Endothelial cell of umbilical vein (primary cell): ENCODE measurements around the gene ZEB1. TPM values are rescaled to one million over a fixed set of nuclear protein-coding genes. Genes with fewer than 3 reads are reported as not detected.

Source experiments
- BruUV-seq: library from RNA; stranded (reverse); fragments of 400-500 nt; replicated peaks from 2 replicates; lab custom pipeline; 2021; lab: Mats Ljungman, UMichigan
- CTCF ChIA-PET: fragments of 300-600, 350-600 bp; sonication (Branson Sonifier 250); formaldehyde crosslinking; loops from one replicate; lab custom pipeline; 2021; ENCODE audit warnings: antibody characterized with exemption, inconsistent platforms; lab: Charles Lee
- POLR2A ChIA-PET: fragments of 300-600, 350-600 bp; sonication (Branson Sonifier 250); formaldehyde crosslinking; loops from one replicate; lab custom pipeline; 2021; ENCODE audit warnings: antibody characterized with exemption, inconsistent platforms; lab: Charles Lee
- DNase-seq: peaks from one replicate; pipeline ENCODE4 v3.0.0-alpha.2; 2011; ENCODE audit warnings: low read depth, low spot score
- FAIRE-seq: peaks from 2 replicates; lab custom pipeline; 2011; peaks lifted over from hg19 to GRCh38; lab: Jason Lieb, UNC
- H2AFZ ChIP-seq: 2 replicates; pipeline ENCODE4 v1.6.0; 2012; ENCODE audit warnings: low read depth, low read length, control low read depth, inconsistent platforms
- H3K27ac ChIP-seq: 2 replicates; pipeline ENCODE4 v1.5.1; 2011; ENCODE audit warnings: low read depth, mild to moderate bottlenecking, control low read depth, low read length, moderate library complexity; ENCODE audit not compliant: insufficient read depth
- H3K27me3 ChIP-seq, 2 experiments: 2 replicates each; pipeline versions ENCODE4 v1.6.0 to v1.6.1; 2011; ENCODE audit warnings: low read length in 2 of 2, mixed read lengths in 1 of 2; ENCODE audit not compliant: control insufficient read depth in 2 of 2, insufficient read depth in 2 of 2
- H3K36me3 ChIP-seq, 2 experiments: 2 replicates in 1 of 2; 3 replicates in 1 of 2; pipeline ENCODE4 v1.5.1; 2011; ENCODE audit warnings: low read length in 2 of 2, mild to moderate bottlenecking in 1 of 2, moderate library complexity in 1 of 2; ENCODE audit not compliant: control insufficient read depth in 2 of 2, insufficient read depth in 2 of 2; ENCODE audit errors: extremely low read depth in 1 of 2
- H3K4me1 ChIP-seq: 3 replicates; pipeline ENCODE4 v1.5.1; 2011; ENCODE audit warnings: mild to moderate bottlenecking, low read length; ENCODE audit not compliant: control insufficient read depth, insufficient read depth; ENCODE audit errors: extremely low read depth
- H3K4me2 ChIP-seq: 2 replicates; pipeline ENCODE4 v1.6.1; 2011; ENCODE audit warnings: low read length, control low read depth, mixed read lengths; ENCODE audit not compliant: insufficient read depth
- H3K4me3 ChIP-seq, 3 experiments: fragments of 200-600 bp in 1 of 3; sonication (generic), shearing (Covaris generic) in 1 of 3; replicated peaks in 1 of 3; 2 replicates each; pipeline ENCODE4 v1.5.1; 2011 to 2016; ENCODE audit warnings: control low read depth in 3 of 3, low read length in 3 of 3, mild to moderate bottlenecking in 2 of 3, inconsistent platforms in 1 of 3, low read depth in 1 of 3, moderate library complexity in 1 of 3; ENCODE audit not compliant: insufficient read depth in 1 of 3
- H3K79me2 ChIP-seq: 2 replicates; pipeline ENCODE4 v1.6.0; 2012; ENCODE audit warnings: low read length, inconsistent platforms; ENCODE audit not compliant: control insufficient read depth, insufficient read depth
- H3K9ac ChIP-seq: replicated peaks from 2 replicates; pipeline ENCODE3; 2011; ENCODE audit warnings: low read length, control low read depth; ENCODE audit not compliant: insufficient read depth; ENCODE audit errors: extremely low read depth
- H3K9me1 ChIP-seq: replicated peaks from 3 replicates; pipeline ENCODE4 v1.6.0; 2011; ENCODE audit warnings: mild to moderate bottlenecking, low read length; ENCODE audit not compliant: control insufficient read depth, insufficient read depth; ENCODE audit errors: extremely low read depth
- H3K9me3 ChIP-seq: replicated peaks from 2 replicates; pipeline ENCODE4 v1.5.1; 2012; ENCODE audit warnings: low read length, inconsistent platforms; ENCODE audit not compliant: control insufficient read depth, insufficient read depth
- H4K20me1 ChIP-seq: replicated peaks from 2 replicates; pipeline ENCODE3; 2011; ENCODE audit warnings: mild to moderate bottlenecking, low read length; ENCODE audit not compliant: control insufficient read depth, insufficient read depth; ENCODE audit errors: extremely low read depth
- MYC ChIP-seq: IDR thresholded peaks from one replicate; pipeline ENCODE4 v1.6.1; 2011; ENCODE audit warnings: mild to moderate bottlenecking, low read depth, low read length
- POLR2A ChIP-seq: IDR thresholded peaks from 2 replicates; pipeline ENCODE4 v1.6.1; 2012; ENCODE audit warnings: low read depth, mild to moderate bottlenecking, control low read depth, low read length
- dilution Hi-C: fragments of 300-500 bp; cut with MboI; formaldehyde crosslinking; loops from one replicate; pipeline ENCODE4 v1.15.0; 2019; ENCODE audit warnings: low sequenced_read_pairs; ENCODE audit not compliant: extremely low pct_ligation_motif_present
- intact Hi-C: fragments of 100-400 bp; cut with micrococcal nuclease; formaldehyde crosslinking; loops from one replicate; pipeline ENCODE4 v1.10.0; 2022
- polyA plus RNA-seq, 4 experiments: library from polyadenylated mRNA; depleted of rRNA in 3 of 4; stranded (reverse) in 3 of 4; unstranded in 1 of 4; fragments of >200 nt; gene quantifications; 2 replicates each; pipeline versions ENCODE4 v1.2.1 to v1.2.3, GENCODE V29; 2011 to 2012; ENCODE audit warnings: missing spikeins in 1 of 4
- total RNA-seq: library from RNA; stranded (reverse); gene quantifications from 2 replicates; pipeline ENCODE4 v1.2.3, GENCODE V29; 2021
- TF ChIP-seq, protein P1 (sequence below): IDR thresholded peaks from 2 replicates; pipeline ENCODE4 v1.6.1; 2011; ENCODE audit not compliant: insufficient read depth, insufficient read length

The ZEB1 gene
- total and polyA plus RNA-seq, 2 donors (not counting 3 experiments of a cell fraction or from before 2014, with no cell fraction given) = 19.8 to 130 TPM

- dilution Hi-C loops (no loop called here), intact Hi-C loops (loop anchor here (10.0 kb wide), 1 partner anchor 499 kb away; no protein-coding TSS in a partner anchor)
- H3K4me2 ChIP-seq = no peak overlapping the region
- H3K79me2 ChIP-seq = peaks cover 13% of the 10 kb centered on the region
- H3K4me3 ChIP-seq = no peak overlapping the region
- no peaks in the 10 kb centered on the region for H3K27me3 ChIP-seq
- POLR2A ChIA-PET = no interaction called here
- H3K9me3 ChIP-seq = no peaks in the 10 kb centered on the region
- H3K4me1 ChIP-seq = peaks cover 39% of the 10 kb centered on the region
- CTCF ChIA-PET = interaction anchor here (0.7 to 0.9 kb wide), 2 partner anchors 15 to 501 kb away, joined by 3 read pairs; no protein-coding TSS in a partner anchor
- no peak for DNase-seq
- no TSS peak for BruUV-seq
- H2AFZ ChIP-seq = no peak overlapping the region
- no peaks in the 10 kb centered on the region for H4K20me1 ChIP-seq
- H3K27ac ChIP-seq = no peak overlapping the region
- no peak for FAIRE-seq
- H3K9ac ChIP-seq = no peak overlapping the region
- H3K36me3 ChIP-seq = no peaks in the 10 kb centered on the region
- no peaks in the 10 kb centered on the region for H3K9me1 ChIP-seq
- TF ChIP-seq, protein P1, sequence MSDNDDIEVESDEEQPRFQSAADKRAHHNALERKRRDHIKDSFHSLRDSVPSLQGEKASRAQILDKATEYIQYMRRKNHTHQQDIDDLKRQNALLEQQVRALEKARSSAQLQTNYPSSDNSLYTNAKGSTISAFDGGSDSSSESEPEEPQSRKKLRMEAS = no peak
- no peak for TF ChIP-seq MYC
These were observed 5.6 kb upstream of the ZEB1 start for GRCh38 chr10:31313396-31313795.

DNA sequence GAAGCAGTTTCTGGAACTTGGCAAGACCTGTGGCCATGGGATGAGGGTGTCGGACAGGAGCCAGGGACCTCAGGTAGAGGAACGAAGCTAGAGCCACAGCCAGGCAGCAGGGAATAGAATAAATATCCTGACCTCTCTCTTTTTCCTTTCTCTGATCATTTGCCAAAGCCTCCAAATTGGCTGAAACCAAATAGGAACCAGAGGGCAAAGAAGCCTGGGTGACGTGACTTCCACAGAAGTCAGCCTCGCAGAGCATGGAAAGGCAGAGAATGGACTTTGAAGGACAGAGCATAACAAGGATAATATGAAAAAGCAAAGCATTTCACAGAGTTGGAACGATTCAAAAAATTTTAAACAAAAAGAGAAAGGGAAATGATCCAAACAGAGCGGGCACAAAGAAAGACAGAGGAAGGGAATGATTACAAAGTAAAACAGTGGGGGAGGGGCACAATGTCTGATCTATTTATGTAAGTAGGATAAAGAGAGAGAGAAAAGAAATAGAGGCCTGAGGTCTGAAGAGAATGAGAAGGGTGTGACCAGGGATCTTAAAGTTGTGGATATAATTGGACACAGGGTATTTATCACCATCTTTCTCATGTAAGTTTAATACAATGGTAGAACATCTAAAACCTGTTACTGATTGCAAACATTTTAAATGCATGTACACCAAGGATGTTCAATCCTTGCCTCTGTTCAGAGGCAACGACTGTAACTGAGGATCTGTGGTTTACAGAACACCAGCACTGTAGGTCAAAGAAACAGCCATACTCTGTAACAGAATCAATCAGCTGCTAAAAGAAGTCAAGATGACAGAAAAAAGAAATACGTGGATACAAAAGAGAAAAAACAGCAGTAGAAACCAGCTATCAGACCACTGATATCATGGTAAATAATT lies 4.5 kb upstream of the ZEB1 start:
- H3K4me1 ChIP-seq = peaks cover 39% of the 10 kb centered on the region
- H2AFZ ChIP-seq = peak overlapping the region; percentile 34
- CTCF ChIA-PET = no interaction called here
- H3K4me2 ChIP-seq = peak overlapping the region; percentile 80
- TF ChIP-seq, protein P1 = no peak
- no peak for TF ChIP-seq POLR2A
- no peaks in the 10 kb centered on the region for H4K20me1 ChIP-seq
- H3K4me3 ChIP-seq = no peak overlapping the region
- no peaks in the 10 kb centered on the region for H3K9me1 ChIP-seq
- dilution Hi-C loops = no loop called here
- intact Hi-C loops = loop anchor here (1.0 to 10.0 kb wide), 5 partner anchors 71 to 500 kb away; no protein-coding TSS in a partner anchor
- H3K27me3 ChIP-seq = no peaks in the 10 kb centered on the region
- H3K79me2 ChIP-seq = peaks cover 19% of the 10 kb centered on the region
- H3K9ac ChIP-seq = peak overlapping the region; percentile 48
- DNase-seq = peak; percentile 40
- H3K27ac ChIP-seq = peak overlapping the region; percentile 76
- no peaks in the 10 kb centered on the region for H3K36me3 ChIP-seq
- no TSS peak for BruUV-seq
- POLR2A ChIA-PET = no interaction called here
- no peak for FAIRE-seq
- H3K9me3 ChIP-seq = no peaks in the 10 kb centered on the region
